Effector memory CD4-positive, alpha-beta T cell (primary cell): ENCODE measurements around the gene ABCC4.

Source experiments
- DNase-seq, 3 donors: peaks; one replicate each; pipeline ENCODE4 v3.0.0-alpha.2; 2020
- H3K27ac ChIP-seq: 2 replicates; pipeline ENCODE4 v1.7.0; 2013; ENCODE audit warnings: mild to moderate bottlenecking, low read length, moderate library complexity; ENCODE audit not compliant: insufficient read depth, poor library complexity, severe bottlenecking
- H3K27me3 ChIP-seq: replicated peaks from 2 replicates; pipeline ENCODE4 v1.7.0; 2013; ENCODE audit warnings: mild to moderate bottlenecking, low read length; ENCODE audit not compliant: insufficient read depth, control insufficient read depth, poor library complexity, severe bottlenecking
- H3K36me3 ChIP-seq: 2 replicates; pipeline ENCODE4 v1.7.0; 2013; ENCODE audit warnings: mild to moderate bottlenecking, low read length, moderate library complexity; ENCODE audit not compliant: control insufficient read depth, insufficient read depth
- H3K4me1 ChIP-seq: 2 replicates; pipeline ENCODE4 v1.7.0; 2013; ENCODE audit warnings: low read length, mild to moderate bottlenecking; ENCODE audit not compliant: control insufficient read depth, insufficient read depth, poor library complexity, severe bottlenecking
- H3K4me3 ChIP-seq: 2 replicates; pipeline ENCODE4 v1.7.0; 2013; ENCODE audit warnings: low read length, low read depth, mild to moderate bottlenecking; ENCODE audit not compliant: insufficient read depth, poor library complexity, severe bottlenecking
- H3K9me3 ChIP-seq: 2 replicates; pipeline ENCODE4 v1.7.0; 2013; ENCODE audit warnings: mild to moderate bottlenecking, low read length, moderate library complexity; ENCODE audit not compliant: control insufficient read depth

Gene ABCC4

DNA sequence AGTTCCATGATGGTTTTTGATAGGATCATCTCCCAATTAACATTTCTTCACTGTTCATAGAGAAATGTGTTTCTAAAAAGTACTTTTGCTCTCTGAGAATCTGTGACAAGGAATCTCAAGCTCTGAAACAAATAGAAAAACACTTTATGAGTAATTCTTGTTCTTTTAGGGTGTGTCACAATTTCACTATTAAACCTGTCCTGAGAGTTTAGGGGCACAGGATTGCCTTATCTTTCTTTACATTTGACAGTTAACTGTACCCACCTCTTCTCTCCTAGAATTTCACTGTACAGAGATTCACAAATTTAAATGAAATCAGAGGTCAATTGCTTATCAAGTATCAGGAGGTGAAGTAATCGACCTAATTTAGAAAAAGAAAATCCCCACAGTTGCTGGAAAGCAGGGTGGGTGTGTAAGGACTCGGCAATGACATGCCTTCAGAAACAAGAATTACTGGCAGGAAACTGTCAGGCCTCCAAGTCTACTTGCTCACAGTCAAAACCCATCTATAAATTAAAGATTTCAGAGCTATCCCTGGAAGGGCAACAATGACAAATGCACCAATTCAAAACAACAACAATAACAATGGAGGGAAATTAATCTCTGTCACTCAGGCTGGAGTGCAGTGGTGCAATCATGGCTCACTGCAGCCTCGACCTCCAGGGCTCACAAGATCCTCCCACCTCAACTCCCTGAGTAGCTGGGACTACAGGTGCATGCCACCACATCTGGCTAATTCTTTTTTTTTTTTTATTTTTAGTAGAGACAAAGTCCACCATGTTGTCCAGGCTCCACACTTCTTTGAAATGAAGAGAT is 250.2 kb downstream of the ABCC4 start:
- Histone ChIP-seq H3K4me1 (no peaks in the 10 kb centered on the region), H3K4me3 (no peak overlapping the region), H3K36me3 (no peaks in the 10 kb centered on the region), H3K9me3 (no peaks in the 10 kb centered on the region), H3K27ac (no peak overlapping the region), H3K27me3 (no peaks in the 10 kb centered on the region)
- DNase-seq = no peak

DNA sequence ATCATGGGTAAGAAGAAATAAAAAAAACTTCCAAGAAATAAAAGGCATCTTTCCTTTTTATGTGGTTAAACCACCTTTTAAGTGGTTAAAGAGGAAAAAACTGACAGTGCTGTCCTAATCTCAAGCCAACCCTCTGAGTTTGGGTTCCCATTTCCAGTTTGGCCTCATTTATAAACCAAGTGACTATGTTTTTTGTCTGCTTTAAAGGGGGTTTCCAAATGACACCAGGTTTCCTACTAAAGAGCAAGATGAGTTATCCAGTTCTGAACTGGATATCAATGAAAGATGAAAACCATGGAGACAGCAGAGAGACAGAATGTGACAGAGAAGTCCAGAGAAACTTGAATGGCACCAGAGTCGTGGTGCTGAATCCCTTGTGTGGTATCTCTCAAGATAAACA is 251.5 kb downstream of the ABCC4 start:
- no peak overlapping the region for H3K27ac ChIP-seq
- no peaks in the 10 kb centered on the region for H3K9me3 ChIP-seq
- no peak for DNase-seq

DNA sequence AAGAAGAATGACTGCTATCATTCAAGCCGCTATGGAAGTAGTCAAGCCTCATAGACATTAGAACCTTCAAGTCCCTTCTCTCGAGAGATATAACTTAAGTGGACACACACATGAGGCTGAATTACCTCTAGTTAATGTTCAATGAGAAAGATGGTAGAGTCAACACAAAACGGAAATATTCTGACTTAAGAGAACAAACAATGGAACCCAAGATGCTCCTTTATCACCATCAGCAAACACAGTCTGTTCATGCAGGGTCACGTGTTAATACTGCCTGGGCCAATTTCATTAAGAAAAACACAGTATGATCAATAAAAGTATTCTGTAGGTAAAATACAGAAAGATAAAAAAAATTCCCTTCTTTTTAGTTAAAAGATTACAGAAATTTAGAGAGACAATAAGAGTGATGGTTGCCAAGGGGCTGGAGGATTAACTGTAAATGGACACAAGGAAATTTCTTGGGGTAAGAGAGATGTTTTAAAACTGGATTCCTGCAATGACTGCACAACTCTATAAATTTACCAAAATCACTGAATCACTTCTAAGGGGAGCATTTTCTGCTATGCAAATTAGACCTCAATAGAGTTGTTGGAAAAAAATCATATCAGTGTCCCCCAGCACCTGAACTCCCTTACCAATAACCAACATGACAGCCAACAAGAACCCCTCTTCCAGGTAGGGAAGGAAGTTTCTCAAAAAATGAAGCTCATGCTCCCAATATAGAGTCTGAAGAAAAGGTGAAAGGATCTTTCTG is 256.6 kb downstream of the ABCC4 start:
- Histone ChIP-seq H3K9me3 (no peaks in the 10 kb centered on the region), H3K36me3 (peaks cover 3% of the 10 kb centered on the region), H3K27ac (no peak overlapping the region), H3K4me1 (no peaks in the 10 kb centered on the region), H3K4me3 (no peak overlapping the region), H3K27me3 (no peaks in the 10 kb centered on the region)
- DNase-seq = no peak

More for the DNA sequence above, 251.5 kb downstream of the ABCC4 start:
- Histone ChIP-seq H3K27me3 (no peaks in the 10 kb centered on the region), H3K4me1 (no peaks in the 10 kb centered on the region), H3K36me3 (no peaks in the 10 kb centered on the region), H3K4me3 (no peak overlapping the region)

DNA sequence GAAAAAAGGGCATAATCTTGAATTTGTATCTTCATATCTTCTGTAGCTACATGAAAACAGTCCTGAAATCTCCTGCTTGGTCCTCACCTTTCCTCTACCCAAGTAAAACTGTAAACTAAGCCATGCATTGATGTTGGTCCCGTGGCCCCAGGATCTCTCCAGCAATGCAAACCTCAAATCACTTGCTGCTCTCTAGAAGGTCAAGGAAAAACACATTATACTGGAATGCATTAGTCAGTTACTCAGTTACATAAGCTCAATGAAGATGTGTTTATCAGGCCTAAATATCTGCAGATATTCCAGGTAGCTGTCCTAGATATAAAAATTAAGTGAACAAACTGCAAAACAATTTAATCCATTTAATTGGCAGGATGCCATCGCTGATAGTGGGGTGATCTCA is 261.8 kb downstream of the ABCC4 start:
- no peak overlapping the region for H3K4me3 ChIP-seq
- no peak for DNase-seq
- H3K27ac ChIP-seq = no peak overlapping the region
- no peaks in the 10 kb centered on the region for H3K27me3 ChIP-seq
- H3K9me3 ChIP-seq = no peaks in the 10 kb centered on the region
- peaks cover 7% of the 10 kb centered on the region for H3K36me3 ChIP-seq
- no peaks in the 10 kb centered on the region for H3K4me1 ChIP-seq

DNA sequence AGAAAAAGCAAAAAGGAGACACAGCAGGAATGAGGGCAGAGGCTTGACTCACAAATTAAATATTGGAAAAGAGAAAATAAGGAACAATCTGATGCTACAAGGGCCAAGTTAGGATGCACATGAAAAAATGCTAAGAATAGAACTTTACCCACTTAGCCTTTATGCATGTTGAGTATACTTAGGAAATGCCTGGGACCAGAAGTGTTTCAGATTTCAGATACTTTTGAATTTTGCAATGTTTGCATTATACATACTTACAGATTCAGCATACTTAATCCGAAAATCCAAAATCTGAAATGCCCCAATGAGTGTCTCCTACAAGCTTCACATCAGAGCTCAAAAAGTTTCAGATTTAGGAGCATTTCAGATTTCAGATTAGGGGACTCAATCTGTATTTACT is 262.3 kb downstream of the ABCC4 start:
- peaks cover 7% of the 10 kb centered on the region for H3K36me3 ChIP-seq
- H3K4me1 ChIP-seq = no peaks in the 10 kb centered on the region
- no peaks in the 10 kb centered on the region for H3K27me3 ChIP-seq
- H3K4me3 ChIP-seq = no peak overlapping the region
- no peak overlapping the region for H3K27ac ChIP-seq
- H3K9me3 ChIP-seq = no peaks in the 10 kb centered on the region
- DNase-seq = no peak

DNA sequence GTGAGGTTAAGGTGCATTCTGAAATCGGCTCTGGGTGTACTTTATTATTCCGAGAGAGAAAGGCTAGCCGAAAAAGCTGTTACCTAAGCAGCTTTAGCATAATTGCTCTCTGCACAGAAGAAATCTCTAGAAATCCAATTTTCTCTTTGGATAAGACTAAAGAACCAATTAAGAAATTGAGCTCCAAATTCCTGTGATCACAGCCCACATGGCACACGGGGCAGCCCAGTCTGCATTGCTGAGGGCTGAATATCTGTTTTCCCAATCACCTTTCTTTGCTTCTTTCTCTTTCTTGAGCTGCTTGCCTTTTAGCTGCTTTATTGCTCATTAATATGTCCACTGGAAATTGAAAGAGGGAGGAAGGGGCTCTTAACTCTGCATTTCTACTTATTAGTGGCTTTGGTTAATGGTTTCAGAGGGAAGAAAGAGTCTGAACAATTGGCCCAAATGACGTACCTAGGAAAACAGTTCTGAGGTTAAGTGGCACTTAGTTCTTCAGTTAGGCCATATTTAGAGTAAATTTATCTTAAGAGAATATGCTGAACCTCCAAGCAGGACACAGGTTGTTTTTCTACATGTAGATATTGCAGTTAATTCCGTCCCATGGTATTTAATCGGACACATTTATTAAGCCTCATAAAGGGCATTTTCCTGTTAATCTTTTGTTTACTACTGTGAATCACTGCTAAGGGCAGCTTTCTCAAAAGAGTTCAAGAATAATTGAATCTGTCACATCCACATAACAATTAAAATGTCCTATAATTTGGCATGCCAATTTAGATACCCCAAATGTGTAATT is 265.7 kb downstream of the ABCC4 start:
- H3K27ac ChIP-seq = no peak overlapping the region
- H3K4me3 ChIP-seq = no peak overlapping the region
- H3K36me3 ChIP-seq = peaks cover 4% of the 10 kb centered on the region
- H3K4me1 ChIP-seq = no peaks in the 10 kb centered on the region
- no peaks in the 10 kb centered on the region for H3K27me3 ChIP-seq
- no peaks in the 10 kb centered on the region for H3K9me3 ChIP-seq
- no peak for DNase-seq

DNA sequence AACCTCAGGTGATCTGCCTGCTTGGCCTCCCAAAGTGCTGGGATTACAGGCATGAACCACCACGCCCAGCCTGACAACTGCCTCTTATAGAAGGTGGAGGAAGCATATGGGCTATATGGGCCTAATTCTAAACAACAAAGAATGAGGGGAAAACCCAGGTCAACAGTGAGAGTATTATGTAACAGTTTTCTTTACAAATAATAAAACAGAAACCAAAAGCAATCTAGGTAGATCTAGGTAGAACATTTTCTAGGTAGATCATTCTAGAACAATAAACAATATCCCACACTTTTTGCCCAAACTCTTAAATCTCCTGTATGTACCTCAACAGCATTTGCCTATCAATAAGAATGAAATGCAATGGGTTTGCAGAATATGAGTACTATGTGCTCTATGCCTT is 267.4 kb downstream of the ABCC4 start:
- Histone ChIP-seq H3K4me1 (no peaks in the 10 kb centered on the region), H3K9me3 (no peaks in the 10 kb centered on the region), H3K36me3 (peaks cover 4% of the 10 kb centered on the region), H3K4me3 (no peak overlapping the region), H3K27ac (no peak overlapping the region), H3K27me3 (no peaks in the 10 kb centered on the region)
- no peak for DNase-seq

DNA sequence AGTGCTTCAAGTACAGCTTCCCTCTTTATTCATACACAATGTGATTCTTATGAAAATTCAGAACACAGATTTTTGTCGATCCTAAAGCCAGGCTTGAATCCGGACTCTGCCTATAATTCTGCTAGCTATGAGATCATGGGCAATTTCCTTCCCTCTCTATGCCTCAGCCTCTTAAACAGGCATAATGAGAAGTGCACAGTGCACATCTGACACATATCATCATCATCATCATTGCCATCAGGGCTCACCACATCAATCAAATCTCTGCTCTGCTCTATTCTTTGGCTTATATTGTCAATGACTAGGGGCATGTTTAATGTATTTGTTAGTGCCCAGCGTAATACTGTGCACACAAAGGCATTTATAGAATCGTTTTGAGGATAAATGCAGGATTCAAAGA is 269.1 kb downstream of the ABCC4 start:
- Histone ChIP-seq H3K27ac (no peak overlapping the region), H3K27me3 (no peaks in the 10 kb centered on the region), H3K4me3 (no peak overlapping the region), H3K36me3 (no peaks in the 10 kb centered on the region), H3K9me3 (no peaks in the 10 kb centered on the region), H3K4me1 (no peaks in the 10 kb centered on the region)
- DNase-seq = no peak

DNA sequence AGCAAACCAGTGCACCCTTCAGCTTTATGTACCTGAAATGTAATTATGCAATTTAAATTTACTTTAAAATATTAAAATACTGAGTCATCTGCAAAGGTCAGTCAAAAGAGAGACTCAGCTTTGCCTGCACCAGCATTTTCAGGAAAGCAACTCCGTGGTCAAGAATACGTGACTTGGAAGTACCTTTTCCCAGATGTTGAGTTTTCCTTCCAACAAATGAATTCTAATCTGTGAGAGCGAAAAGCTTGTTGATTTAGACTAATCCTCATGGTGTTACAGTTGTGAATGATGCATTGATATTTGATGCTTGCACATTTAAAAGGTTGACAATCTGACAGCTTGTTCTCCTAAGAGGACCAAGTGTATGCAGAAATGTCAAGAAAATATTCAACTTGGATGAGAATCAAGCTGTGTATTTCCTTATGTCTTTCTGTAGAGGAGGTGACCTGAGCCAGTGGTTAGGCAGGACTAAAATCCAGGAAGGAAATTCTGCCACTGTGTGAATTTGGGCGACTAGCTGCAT is 270.4 kb downstream of the ABCC4 start:
- Histone ChIP-seq H3K27me3 (no peaks in the 10 kb centered on the region), H3K4me1 (no peaks in the 10 kb centered on the region), H3K36me3 (no peaks in the 10 kb centered on the region), H3K9me3 (no peaks in the 10 kb centered on the region), H3K4me3 (no peak overlapping the region), H3K27ac (no peak overlapping the region)
- DNase-seq = no peak
